Measurements from ENCODE around the gene SRGAP1.
"Not testable (repeated sequence)": the region's sequence is repeated elsewhere in the genome, so short reads cannot be mapped to it uniquely, and the experiment has no call there.

Gene SRGAP1

GRCh38 chr12:63870838-63871237, 26.3 kb downstream of the SRGAP1 start:
- no peak for DNase-seq (ENCODE audit: low spot score)

GRCh38 chr12:63874897-63875480, 30.5 kb downstream of the SRGAP1 start:
- DNase-seq (ENCODE audit: low spot score), result no peak

- DNase-seq (ENCODE audit: low spot score), result no peak
These were observed 31.2 kb downstream of the SRGAP1 start for GRCh38 chr12:63875703-63876102.

- DNase-seq (ENCODE audit: low spot score), result no peak
These were observed 32.5 kb downstream of the SRGAP1 start for GRCh38 chr12:63876980-63877379.

GRCh38 chr12:63877693-63878092, 33.2 kb downstream of the SRGAP1 start:
- no peak for DNase-seq (ENCODE audit: low spot score)

GRCh38 chr12:63880235-63880634, 35.7 kb downstream of the SRGAP1 start:
- not testable (repeated sequence) for DNase-seq (ENCODE audit: low spot score)

- no peak for DNase-seq (ENCODE audit: low spot score)
These were observed 36.3 kb downstream of the SRGAP1 start for GRCh38 chr12:63880742-63881263.

- peak; percentile 51 for DNase-seq (ENCODE audit: low spot score)
These were observed 38.3 kb downstream of the SRGAP1 start for GRCh38 chr12:63882844-63883243.

GRCh38 chr12:63885401-63885800, 40.9 kb downstream of the SRGAP1 start:
- no peak for DNase-seq (ENCODE audit: low spot score)

- no peak for DNase-seq (ENCODE audit: low spot score)
These were observed 44.6 kb downstream of the SRGAP1 start for GRCh38 chr12:63888908-63889635.

- no peak for DNase-seq (ENCODE audit: low spot score)
These were observed 45.4 kb downstream of the SRGAP1 start for GRCh38 chr12:63889721-63890509.

- no peak for DNase-seq (ENCODE audit: low spot score)
These were observed 48.7 kb downstream of the SRGAP1 start for GRCh38 chr12:63893170-63893569.

- no peak for DNase-seq (ENCODE audit: low spot score)
These were observed 49.6 kb downstream of the SRGAP1 start for GRCh38 chr12:63894132-63894531.

- no peak for DNase-seq (ENCODE audit: low spot score)
These were observed 51.3 kb downstream of the SRGAP1 start for GRCh38 chr12:63895841-63896240.

- DNase-seq (ENCODE audit: low spot score), result no peak
These were observed 53.4 kb downstream of the SRGAP1 start for GRCh38 chr12:63897931-63898330.

- DNase-seq (ENCODE audit: low spot score), result no peak
These were observed 54.4 kb downstream of the SRGAP1 start for GRCh38 chr12:63898764-63899337.

- DNase-seq (ENCODE audit: low spot score), result no peak
These were observed 54.9 kb downstream of the SRGAP1 start for GRCh38 chr12:63899396-63899795.

- no peak for DNase-seq (ENCODE audit: low spot score)
These were observed 56.7 kb downstream of the SRGAP1 start for GRCh38 chr12:63900922-63901793.

- DNase-seq (ENCODE audit: low spot score), result no peak
These were observed 60.2 kb downstream of the SRGAP1 start for GRCh38 chr12:63904653-63905052.

- DNase-seq (ENCODE audit: low spot score), result peak; percentile 85
These were observed 61.0 kb downstream of the SRGAP1 start for GRCh38 chr12:63905544-63905943.

- DNase-seq (ENCODE audit: low spot score), result no peak
These were observed 62.4 kb downstream of the SRGAP1 start for GRCh38 chr12:63906876-63907275.
